HG02885 (cell line): ENCODE measurements around the gene TRIM40.

Experiments
- ATAC-seq: cut with Tn5 transposase; IDR thresholded peaks from one replicate; pipeline ENCODE4 v1.9.1; 2021; ENCODE audit warnings: mild to moderate bottlenecking; ENCODE audit not compliant: unreplicated experiment, poor library complexity

Gene TRIM40

DNA sequence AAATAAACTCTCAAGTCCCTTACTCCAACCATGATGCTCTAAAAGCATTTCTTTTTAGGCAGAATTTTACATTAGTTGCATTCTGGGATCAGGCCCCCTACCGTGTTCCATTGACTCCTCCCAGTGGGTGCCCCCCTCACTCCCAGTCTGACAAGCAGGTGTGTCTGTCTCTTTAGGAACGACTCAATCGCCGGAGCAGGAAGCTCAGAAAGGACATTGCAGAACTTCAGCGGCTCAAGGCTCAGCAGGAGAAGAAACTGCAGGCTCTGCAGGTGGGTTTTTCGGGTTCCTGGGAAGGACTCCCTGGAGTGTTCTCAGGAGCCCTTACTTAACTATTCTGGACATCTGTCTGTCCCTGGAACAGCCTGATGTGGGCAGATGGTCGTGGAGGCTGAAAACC is 9.9 kb downstream of the TRIM40 start:
- ATAC-seq, result no peak

DNA sequence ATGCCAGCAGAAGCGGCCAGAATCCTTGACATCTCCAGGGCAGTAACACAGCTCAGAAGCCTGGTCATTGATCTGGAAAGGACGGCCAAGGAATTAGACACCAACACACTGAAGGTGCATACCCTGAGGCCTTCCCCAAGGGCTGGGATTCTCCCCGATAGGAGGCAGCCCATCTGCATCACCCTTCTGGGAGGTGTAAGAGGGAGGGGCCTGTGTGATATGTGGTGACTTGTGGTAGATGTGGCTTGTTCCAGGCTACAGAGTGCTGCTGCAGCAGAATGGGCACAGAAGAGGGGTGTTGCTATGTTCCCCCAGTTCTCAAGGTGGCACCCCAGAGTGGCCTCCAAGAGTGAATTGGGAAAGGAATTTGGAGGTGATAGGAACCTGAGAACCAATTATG is 11.2 kb downstream of the TRIM40 start:
- ATAC-seq, result no peak

GRCh38 chr6:30149234-30149633 is 13.3 kb downstream of the TRIM40 start:
- ATAC-seq, result no peak

DNA sequence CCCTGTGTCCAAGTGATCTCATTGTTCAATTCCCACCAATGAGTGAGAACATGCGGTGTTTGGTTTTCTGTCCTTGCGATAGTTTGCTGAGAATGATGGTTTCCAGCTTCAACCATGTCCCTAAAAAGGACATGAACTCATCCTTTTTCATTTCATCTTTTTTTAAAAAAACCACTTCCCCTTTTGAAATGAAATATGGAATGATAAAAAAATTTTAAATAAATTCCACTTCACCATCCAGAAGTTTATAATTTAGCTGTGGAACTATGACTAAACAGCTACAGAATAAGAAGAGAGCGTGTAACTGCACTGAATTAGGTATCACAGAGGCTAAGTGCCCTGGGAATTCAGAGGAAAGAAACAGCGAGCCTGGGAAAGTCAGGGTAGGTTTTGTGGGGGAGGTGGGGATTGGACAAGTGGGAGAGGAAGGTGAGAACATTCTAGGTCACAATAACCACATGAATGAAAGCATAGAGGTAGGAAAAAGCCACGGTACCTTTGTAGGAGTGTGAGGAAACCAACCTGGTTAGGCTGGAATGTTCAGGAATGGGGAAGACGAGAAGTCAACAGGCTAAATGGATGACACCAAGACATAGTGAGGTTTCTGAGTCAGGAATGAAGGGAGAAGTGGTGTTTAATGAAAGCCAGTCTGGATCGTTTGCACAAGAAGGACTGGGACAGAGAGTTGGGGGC is 14.1 kb downstream of the TRIM40 start:
- ATAC-seq, result no peak

DNA sequence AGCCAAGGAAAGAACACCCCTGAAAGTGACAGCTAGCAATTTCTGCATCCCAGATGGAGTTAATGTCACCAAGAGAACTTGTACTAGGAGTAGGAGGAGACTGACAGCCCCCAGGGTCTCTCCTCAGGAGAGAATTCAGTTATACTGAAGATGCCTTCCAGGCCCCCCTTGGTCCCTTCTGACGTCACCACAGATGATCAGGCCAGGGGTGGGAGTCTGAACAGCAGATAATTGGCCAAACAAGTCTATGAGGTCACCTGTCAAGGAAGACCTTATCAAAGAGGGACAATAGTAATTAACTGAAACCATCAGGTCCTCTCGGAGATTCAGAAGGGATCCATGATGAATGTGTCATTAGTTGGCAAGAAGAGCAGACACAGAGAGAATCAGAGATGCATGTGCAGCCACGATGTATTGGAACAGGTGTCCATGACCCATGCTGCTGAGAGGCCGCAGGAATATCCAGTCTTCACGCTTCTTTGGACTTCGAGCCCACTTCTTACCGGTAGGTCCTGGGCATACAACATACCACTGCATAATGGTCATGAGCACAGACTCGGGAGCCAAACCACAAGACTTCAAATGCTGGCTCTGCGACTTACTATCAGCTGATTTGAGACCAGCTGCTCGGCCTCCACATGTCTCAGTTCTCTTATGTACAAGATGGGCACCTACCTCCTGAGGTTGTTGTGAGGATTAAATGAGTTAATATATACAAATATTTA is 14.9 kb downstream of the TRIM40 start:
- ATAC-seq, result no peak

GRCh38 chr6:30151580-30151979 is 15.6 kb downstream of the TRIM40 start:
- no peak for ATAC-seq

GRCh38 chr6:30152016-30152673 is 16.2 kb downstream of the TRIM40 start:
- ATAC-seq, result no peak

DNA sequence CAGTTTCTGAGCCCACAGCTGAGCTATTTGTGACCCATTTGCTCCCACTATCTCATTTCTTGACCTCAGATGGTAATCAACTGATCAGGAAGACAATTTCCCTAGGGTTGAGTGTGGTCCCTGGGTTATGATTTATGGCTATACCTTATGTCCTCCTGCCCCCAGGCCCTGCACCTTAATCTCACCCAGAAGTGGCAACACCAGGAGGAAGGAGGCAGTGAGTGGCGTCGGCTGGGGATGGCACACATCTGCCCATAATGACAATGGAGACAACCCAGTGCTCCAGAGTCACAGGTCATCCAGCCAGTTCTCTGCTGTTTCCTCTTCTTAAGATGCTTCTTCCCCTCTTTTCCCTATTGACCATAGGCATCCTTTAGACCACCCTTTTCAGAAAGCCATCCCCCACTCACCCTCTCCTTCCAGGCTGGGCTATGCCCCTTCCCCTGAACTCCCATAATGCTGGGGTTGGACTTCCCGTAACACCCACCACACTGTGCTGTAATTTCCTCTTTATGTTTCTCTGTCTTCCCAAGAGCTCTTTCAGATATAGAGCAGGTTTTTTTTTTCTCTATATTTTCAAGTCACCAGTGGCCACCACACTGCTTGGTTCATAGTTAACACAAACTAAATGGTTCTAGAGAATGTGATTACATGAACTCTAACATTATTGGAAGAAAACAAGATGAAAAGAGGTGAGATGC is 17.1 kb downstream of the TRIM40 start:
- no peak for ATAC-seq

GRCh38 chr6:30154061-30154460 is 18.1 kb downstream of the TRIM40 start:
- ATAC-seq, result no peak

GRCh38 chr6:30154709-30155519 is 19.0 kb downstream of the TRIM40 start:
- ATAC-seq, result no peak

DNA sequence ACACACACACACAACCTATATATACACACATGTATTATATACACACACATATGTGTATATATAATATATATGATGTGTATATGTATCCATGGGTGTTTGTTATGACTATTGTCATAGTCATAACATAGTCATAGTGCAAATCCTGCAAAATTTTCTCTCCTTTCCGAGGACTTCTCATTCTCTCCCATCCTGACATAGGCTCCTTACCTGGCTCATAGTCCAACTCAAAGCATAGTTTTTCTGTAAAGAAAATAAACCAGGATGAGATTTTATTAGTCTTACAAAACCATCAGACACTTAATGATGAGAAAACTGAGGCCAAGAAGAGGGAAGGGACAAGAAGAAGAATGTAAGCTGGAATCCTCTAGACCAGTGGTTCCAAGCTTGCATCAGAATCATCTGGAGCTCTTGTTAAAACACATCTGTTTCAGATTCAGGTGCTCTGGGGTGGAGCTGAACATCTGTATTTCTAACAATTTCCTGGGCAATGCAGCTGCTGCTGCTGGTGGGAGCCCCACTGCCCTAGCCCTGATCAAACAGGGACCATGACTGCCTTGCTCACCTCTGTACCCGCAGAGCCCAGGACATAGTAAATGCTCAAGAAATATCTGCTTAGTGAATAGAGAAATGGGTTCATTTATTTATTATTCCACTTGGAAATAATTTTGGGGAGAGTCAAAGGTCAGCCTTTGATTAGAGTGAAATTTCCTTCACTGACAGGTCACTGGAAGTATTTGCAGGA is 19.8 kb downstream of the TRIM40 start:
- no peak for ATAC-seq

DNA sequence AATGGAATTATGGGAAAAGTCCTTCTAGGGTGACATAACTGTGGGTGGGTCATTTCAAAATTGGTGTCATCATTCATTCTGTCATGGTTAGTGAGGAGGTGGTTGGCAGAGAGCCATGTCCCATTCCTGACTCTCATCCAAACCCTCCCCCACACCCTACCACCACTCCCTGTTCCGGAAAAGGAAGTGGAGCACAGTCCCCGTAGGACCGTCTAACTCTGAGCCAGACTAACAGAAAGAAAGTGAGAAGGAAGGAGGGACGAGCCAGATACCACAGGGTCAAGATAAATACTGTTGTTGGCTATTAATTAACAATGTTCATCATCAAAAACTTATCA is 20.3 kb downstream of the TRIM40 start:
- ATAC-seq, result no peak

DNA sequence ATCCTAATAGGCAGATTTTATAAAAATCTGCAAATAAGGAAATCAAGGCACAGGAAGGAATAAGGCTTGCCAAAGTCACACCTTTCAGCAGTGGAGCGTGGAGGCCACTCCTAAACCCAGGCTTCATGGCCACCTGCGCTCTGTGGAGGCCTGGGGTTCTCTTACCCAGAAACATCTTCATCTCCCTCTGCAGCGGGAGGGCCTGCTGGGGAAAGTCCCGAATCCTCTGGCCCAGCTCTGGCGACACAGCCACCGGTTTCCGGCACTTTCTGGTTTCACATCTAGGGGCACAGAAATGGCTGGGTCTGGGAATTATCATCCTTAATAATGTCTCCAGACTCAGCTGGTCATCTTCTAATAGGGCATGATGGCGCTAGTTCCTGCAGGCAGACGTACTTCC is 20.8 kb downstream of the TRIM40 start:
- no peak for ATAC-seq

- ATAC-seq, result no peak
These were observed 21.6 kb downstream of the TRIM40 start for GRCh38 chr6:30157581-30157980.

- no peak for ATAC-seq
These were observed 22.1 kb downstream of the TRIM40 start for GRCh38 chr6:30157999-30158398.

- ATAC-seq, result no peak
These were observed 22.6 kb downstream of the TRIM40 start for GRCh38 chr6:30158475-30159040.

DNA sequence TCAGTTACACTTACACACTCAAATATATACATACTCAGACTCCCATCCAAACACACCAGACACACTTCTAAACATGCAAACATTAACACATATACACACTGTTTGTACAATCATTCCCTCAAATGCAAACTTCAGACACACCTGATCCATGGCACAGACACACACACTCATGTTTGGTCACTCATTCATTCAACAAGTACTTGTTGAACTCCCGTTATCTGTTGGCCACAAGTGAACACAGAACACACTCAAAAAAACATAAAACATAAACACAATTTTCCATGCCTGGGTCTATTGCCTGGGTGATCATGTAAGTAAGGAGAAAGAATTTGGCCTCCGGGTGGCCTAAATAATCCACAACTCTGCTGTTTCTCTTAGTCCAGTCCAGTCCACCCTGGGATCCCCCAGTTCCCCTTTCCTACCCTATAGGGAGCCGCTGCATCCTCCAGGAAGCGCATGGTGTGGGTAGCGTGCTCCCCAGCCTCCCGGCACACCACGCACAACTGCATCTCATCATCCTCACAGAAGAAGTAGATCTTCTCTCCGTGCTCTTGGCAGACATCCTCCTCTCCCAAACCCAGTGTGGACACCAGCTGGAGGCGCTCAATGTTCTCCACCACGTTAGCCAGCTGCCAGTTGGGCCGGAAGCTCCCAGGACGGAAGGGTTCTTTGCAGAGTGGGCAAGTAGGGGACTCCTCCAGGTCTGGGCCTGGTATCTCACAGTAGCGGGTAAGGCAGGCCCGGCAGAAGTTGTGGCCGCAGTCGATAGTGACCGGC is 24.3 kb downstream of the TRIM40 start:
- no peak for ATAC-seq

DNA sequence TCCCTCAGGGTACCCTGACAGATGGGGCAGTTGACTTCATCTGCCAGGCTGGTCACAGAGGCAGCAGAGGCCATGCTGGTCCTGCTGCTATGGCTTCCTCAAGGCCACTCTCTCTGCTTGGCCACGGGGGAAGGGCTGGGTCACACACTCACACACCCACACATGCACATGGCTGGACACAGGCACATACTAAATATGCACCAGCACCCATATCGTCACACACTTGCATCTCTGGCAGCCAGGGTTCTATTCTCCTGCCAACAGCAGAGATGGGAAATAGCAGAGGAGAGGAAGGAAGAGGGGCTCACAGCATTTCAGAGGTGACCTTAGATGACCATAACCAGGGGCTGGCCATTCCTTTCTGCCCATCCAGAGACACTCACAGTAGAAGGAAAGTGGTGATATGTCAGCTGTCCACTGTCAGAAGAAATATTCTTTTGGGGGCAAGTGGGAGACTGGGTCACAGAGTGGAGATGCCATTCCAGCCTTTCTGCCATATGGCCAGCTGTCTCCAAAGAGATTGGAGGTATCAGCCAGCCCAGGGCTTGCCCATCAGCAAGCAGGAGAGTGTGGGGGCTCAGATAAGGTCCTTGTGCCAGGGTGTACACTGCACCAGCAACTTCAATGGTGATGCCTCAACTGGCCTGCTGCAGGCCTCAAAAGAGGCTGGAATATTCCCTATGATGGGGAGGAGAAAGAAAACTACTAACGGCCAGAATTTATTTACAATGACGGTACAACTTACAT is 25.0 kb downstream of the TRIM40 start, which contains the start of gene TRIM10:
Gene TRIM10, minus strand, starts transcription at position 427 of the 747 bp plus-strand sequence. Its CDS starts 353 bp downstream, at position 74.
- no peak for ATAC-seq
